HG02973 (cell line): ENCODE measurements around the gene AUTS2.

Experiments used
- ATAC-seq: cut with Tn5 transposase; IDR thresholded peaks from one replicate; pipeline ENCODE4 v1.9.1; 2021; ENCODE audit warnings: moderate library complexity; ENCODE audit not compliant: unreplicated experiment

Gene AUTS2

GRCh38 chr7:69714886-69715576, 116.8 kb downstream of the AUTS2 start:
- peak; percentile 56 for ATAC-seq

- ATAC-seq, result no peak
These were observed 118.9 kb downstream of the AUTS2 start for GRCh38 chr7:69717221-69717620.

DNA sequence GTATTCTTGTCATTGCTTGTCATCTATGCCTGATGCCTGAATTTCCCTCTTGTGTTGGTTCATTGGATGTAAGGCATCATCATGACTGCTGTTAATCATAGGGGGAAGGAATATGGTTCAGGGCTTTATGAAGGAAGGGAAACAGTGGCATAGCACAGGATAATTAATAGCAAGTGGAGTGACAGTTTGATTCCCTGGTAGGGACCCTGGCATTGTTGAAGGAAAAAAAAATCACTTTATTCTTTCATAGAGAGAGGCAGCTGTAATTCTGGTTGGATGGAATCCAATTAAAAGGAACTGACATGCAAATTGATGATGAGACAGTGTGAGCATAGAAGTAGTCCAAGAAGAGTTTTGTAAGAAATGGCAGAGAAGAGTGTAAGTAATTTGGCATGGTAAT, 121.4 kb downstream of the AUTS2 start:
- no peak for ATAC-seq

GRCh38 chr7:69722843-69723242, 124.6 kb downstream of the AUTS2 start:
- ATAC-seq, result no peak

DNA sequence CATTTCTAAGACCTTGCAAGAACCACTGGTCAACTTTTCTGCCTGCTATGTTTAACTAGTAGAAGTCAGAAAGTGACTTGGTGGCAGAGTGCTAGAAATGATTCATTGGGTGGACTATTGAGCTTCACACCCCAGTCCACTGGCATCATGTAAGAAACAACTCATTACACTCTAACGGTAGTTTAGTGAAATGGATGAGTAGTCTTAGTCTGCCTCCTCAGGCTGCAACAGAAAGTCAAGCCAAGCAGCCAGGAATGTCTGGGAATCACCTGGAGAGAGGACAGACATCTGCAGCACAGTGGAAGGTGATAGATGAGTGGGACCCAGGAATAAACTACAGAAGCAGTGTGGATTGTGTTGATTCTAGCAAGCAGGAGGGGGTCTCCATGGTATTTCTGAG, 125.4 kb downstream of the AUTS2 start:
- ATAC-seq, result no peak

- ATAC-seq, result no peak
These were observed 130.0 kb downstream of the AUTS2 start for GRCh38 chr7:69728304-69728703.

- ATAC-seq, result no peak
These were observed 133.9 kb downstream of the AUTS2 start for GRCh38 chr7:69732203-69732602.

DNA sequence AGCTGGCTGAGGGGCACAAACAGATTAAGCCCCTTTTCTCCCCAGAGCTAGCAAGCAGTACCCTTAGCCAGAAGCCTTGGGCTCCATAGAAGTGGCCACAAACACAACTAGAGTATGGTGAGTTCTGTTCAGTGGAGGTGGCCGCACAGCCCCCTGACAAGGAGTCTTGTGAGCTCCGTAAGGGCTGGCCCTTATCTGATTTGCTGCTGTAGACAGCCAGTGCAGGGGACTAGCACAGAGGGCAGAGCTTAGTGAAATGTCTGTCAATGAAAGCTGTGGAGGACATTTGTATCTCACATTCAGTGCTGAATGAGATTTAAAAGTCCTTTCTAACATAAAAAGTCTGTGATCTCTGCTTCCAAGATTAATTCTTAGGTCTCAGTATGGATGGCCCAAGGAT, 137.3 kb downstream of the AUTS2 start:
- no peak for ATAC-seq

- no peak for ATAC-seq
These were observed 138.0 kb downstream of the AUTS2 start for GRCh38 chr7:69736126-69736810.

DNA sequence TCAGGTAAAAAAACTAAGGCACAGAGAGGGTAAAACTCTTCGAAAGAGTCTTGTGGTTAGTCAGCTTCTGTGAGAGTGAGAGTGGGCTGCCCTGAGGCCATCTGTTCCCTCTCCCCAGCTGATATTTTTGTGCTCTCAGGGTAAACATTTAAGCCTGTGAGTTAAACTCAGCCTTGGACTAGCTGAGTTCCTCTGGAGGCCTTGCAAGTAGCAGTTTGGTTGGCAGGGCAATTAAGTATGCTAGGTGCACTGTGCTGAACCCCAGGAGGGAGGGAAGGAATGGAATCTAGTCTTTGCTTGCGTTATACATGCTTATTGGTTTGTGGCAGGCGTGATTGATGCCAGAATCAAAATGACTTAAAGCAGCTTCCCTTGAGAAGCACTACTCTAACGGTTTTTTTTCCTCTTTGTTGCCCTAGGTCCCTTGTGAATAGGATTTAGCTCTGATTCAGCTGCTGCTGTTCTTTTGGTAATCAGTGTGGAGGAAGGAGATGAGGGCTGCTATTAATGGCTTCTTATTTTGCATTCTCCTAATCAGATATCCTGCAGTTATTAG, 140.2 kb downstream of the AUTS2 start:
- ATAC-seq, result peak; percentile 51

- ATAC-seq, result peak; percentile 59
These were observed 140.9 kb downstream of the AUTS2 start for GRCh38 chr7:69739190-69739589.

GRCh38 chr7:69739931-69740431, 141.7 kb downstream of the AUTS2 start:
- peak; percentile 56 for ATAC-seq

- ATAC-seq, result no peak
These were observed 144.0 kb downstream of the AUTS2 start for GRCh38 chr7:69742237-69742636.

DNA sequence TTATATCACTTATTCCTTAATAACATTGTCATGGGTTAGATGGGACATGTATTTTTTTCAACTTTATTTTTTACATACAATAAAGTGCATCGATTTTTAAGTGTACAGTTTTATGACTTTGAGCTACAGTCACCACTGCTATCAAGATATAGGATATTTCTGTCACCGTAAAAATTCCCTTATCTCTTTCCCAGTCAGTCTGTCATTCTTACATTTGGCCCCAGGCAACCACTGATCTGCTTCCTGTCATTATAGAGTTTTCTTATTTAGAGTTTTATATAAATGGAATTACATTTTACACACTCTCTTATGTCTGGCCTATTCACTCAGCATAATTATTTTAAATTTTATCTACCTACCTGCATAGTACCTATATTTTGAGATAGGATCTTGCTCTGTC, 145.2 kb downstream of the AUTS2 start:
- ATAC-seq, result no peak

DNA sequence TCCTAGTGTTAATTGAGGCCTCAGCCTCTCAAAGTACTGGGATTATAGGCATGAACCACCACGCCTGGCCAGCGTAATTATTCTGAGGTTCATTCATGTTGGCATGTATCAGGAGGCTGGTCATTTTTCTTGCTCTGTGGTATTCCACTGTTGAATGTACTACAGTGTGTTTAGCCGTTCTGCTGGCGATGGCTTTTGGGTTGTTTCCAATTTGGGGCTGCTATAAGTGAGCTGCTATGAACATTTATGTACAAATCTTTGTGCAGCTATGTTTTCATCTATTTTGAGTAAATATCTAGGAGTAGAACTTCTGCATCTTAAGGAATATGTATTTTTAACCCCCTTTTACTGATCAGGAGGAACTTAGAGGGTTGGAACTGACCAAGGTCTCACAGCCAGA, 145.8 kb downstream of the AUTS2 start:
- ATAC-seq, result no peak

DNA sequence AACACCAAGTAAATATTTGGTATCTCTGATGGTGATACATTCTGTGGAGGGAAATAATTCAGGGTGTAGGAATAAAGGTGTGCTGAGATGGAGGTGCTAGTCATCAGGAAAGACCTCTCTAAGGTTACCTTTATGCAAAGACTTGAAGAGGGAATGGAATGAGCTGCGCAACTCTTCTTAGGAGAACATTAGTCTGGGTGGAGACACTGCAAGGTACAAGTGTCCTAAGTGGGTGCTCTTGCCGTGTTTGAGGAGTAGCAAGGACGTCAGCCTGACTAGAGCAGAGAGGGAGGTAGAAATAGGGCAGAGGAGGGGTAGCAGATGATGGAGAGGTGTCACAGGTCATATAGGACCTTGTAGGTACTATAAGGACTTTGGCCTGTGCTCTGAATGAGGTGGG, 148.1 kb downstream of the AUTS2 start:
- no peak for ATAC-seq

GRCh38 chr7:69747144-69747543, 148.9 kb downstream of the AUTS2 start:
- ATAC-seq, result no peak

GRCh38 chr7:69748530-69748929, 150.3 kb downstream of the AUTS2 start:
- ATAC-seq, result no peak

- no peak for ATAC-seq
These were observed 151.2 kb downstream of the AUTS2 start for GRCh38 chr7:69749372-69749979.

GRCh38 chr7:69749994-69750393, 151.7 kb downstream of the AUTS2 start:
- no peak for ATAC-seq

GRCh38 chr7:69751026-69751425, 152.8 kb downstream of the AUTS2 start:
- ATAC-seq, result no peak

GRCh38 chr7:69753981-69754380, 155.7 kb downstream of the AUTS2 start:
- no peak for ATAC-seq
